ENCODE measurements around the gene ATAD2B.
"Not testable (repeated sequence)": the region's sequence is repeated elsewhere in the genome, so short reads cannot be mapped to it uniquely, and the experiment has no call there.

DNA sequence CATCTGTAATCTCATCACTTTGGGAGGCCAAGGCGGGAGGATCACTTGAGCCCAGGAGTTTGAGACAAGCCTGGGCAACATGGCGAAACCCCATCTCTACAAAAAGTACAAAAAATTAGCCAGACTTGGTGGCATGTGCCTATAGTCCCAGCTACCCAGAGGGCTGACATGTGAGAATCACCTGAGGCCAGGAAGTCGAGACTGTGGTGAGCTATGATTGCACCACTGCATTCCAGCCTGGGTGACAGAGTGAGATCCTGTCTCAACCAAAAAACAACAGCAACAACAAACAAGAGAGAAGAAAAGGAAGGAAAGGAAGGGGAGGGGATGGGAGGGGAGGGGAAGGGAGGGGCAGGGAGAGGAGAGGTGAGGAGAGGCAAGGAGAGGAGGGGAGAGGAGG, 203.9 kb downstream of the ATAD2B start:
- TF ChIP-seq, protein P1, sequence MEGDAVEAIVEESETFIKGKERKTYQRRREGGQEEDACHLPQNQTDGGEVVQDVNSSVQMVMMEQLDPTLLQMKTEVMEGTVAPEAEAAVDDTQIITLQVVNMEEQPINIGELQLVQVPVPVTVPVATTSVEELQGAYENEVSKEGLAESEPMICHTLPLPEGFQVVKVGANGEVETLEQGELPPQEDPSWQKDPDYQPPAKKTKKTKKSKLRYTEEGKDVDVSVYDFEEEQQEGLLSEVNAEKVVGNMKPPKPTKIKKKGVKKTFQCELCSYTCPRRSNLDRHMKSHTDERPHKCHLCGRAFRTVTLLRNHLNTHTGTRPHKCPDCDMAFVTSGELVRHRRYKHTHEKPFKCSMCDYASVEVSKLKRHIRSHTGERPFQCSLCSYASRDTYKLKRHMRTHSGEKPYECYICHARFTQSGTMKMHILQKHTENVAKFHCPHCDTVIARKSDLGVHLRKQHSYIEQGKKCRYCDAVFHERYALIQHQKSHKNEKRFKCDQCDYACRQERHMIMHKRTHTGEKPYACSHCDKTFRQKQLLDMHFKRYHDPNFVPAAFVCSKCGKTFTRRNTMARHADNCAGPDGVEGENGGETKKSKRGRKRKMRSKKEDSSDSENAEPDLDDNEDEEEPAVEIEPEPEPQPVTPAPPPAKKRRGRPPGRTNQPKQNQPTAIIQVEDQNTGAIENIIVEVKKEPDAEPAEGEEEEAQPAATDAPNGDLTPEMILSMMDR (IDR thresholded peaks at IDR 0.05), result not testable (repeated sequence)
- not testable (repeated sequence) for TF ChIP-seq ZFX (IDR thresholded peaks at IDR 0.05; ENCODE audit: borderline replicate concordance)
